IMR-90 (cell line): ENCODE results near the gene CD300H.

Experiments
- CHD1 ChIP-seq: IDR thresholded peaks from 2 replicates; pipeline ENCODE4 v1.6.1; 2012; ENCODE audit warnings: low read depth, low read length, improper control_type of control experiment
- FOS ChIP-seq: fragments of 150-350 bp; IDR thresholded peaks from 2 replicates; pipeline ENCODE4 v1.6.1; 2016; ENCODE audit warnings: low read depth, low read length
- MXI1 ChIP-seq: IDR thresholded peaks from 2 replicates; pipeline ENCODE4 v1.6.1; 2012; ENCODE audit warnings: low read depth, mild to moderate bottlenecking, low read length, moderate library complexity, borderline replicate concordance
- POLR2A ChIP-seq: IDR thresholded peaks from 2 replicates; pipeline ENCODE4 v1.6.1; 2012; ENCODE audit warnings: mild to moderate bottlenecking, low read depth, low read length
- RAD21 ChIP-seq: IDR thresholded peaks from 2 replicates; pipeline ENCODE4 v1.6.1; 2012; ENCODE audit warnings: low read length, improper control_type of control experiment
- RFX5 ChIP-seq: IDR thresholded peaks from 2 replicates; pipeline ENCODE4 v1.8.0; 2012; ENCODE audit warnings: low read depth, mild to moderate bottlenecking, low read length, moderate library complexity
- TF ChIP-seq, protein P1 (sequence below): conservative IDR thresholded peaks from 2 replicates; pipeline ENCODE4 v1.5.1; 2012; ENCODE audit warnings: mild to moderate bottlenecking, low read depth, low read length, improper control_type of control experiment

- TF ChIP-seq, protein P1, sequence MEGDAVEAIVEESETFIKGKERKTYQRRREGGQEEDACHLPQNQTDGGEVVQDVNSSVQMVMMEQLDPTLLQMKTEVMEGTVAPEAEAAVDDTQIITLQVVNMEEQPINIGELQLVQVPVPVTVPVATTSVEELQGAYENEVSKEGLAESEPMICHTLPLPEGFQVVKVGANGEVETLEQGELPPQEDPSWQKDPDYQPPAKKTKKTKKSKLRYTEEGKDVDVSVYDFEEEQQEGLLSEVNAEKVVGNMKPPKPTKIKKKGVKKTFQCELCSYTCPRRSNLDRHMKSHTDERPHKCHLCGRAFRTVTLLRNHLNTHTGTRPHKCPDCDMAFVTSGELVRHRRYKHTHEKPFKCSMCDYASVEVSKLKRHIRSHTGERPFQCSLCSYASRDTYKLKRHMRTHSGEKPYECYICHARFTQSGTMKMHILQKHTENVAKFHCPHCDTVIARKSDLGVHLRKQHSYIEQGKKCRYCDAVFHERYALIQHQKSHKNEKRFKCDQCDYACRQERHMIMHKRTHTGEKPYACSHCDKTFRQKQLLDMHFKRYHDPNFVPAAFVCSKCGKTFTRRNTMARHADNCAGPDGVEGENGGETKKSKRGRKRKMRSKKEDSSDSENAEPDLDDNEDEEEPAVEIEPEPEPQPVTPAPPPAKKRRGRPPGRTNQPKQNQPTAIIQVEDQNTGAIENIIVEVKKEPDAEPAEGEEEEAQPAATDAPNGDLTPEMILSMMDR: no peak
- TF ChIP-seq FOS (no peak), POLR2A (no peak), RAD21 (no peak), CHD1 (no peak), MXI1 (no peak), RFX5 (no peak)
Observed at GRCh38 chr17:74607221-74607620, 39.9 kb upstream of the CD300H start.
